Retina (tissue), 1 donor: ENCODE data around the gene ATG7.
"Not testable (repeated sequence)": the region's sequence is repeated elsewhere in the genome, so short reads cannot be mapped to it uniquely, and the experiment has no call there.

Experiments used
- DNase-seq: peaks from one replicate; pipeline ENCODE4 v3.0.0-alpha.2; 2016

The ATG7 gene

DNA sequence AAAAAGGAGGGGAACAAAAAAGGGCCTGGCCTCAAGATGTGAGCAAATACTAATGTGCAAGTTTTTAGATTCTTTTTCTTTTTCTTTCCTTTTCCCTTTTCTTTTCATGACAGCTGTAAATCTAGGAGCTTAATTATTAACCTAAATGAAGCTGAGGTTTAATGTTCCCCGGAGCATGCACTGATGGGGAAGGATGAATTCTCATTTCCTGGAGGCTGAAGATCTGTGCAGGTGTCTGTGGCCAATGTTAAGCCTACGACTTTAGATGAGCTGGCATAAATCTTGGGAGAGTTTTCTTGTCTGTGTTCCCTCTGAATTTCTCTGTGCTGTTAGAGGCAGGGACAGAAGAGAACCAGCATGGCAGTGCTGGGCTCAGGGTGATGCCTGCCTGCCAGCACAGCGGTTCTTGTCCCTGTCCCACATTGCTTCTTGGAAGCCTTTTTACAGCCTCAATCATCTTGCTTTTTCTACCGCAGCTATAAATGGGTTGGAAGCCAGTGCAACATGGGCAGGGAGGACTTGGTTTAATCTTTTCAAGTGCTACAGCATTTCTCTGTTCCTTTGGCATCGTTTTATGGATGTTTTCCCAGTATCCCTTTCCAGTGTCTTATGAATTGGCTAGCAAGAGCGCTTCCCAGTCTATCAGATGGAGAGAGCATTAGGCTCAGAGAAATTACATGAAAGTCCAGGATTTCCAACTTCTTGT, 119.1 kb downstream of the ATG7 start:
- DNase-seq: no peak

DNA sequence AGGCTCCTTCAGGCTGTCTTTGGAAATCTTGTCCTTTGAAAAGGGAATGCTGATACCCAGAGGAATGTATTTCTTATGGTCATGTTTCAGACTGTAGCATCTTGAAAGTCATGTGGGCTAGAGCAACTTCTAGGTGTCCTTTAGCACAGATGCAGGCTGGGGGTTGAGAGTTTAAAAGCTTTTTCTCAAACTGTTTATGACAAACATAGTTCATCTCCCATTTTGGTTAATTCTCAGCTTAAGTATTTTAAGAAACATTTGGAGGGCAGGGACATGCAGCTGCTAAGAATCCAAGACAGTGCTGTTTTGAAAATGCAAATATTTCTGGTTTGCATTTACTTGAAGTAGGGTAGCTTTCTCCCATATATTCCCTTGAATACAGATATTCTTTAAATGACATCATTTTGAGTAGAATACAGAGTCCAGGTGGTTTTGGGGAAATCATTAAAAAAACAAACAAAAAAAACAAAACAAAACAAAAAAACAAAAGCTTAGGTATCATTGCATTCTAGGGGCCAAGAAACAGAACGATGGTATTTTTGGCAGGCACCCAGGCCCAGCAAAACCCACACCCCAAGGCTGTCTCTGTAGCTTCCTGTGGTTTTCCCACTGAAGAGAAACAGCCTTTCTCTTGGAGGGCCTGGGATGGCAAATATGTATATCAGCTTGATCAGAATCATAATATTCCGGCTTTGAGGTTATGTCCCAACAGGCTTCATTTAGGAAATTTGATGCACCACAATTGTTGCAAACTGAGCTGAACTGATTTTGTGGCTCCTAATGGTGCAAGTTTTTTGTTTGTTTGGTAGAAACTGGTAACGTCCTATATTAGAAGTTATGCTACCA, 120.0 kb downstream of the ATG7 start:
- DNase-seq: no peak

DNA sequence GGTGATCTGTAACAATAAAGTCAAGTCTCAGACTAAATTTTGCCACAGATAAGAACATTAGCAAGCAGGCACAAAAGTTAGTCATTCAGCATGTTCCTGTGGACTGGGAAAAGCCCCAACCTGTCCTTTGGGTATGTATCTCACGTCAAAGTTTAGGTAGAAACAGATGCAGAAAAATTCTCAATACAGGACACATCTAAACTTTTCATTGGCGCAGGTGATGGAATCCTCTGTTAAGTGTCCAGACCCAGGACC, 120.6 kb downstream of the ATG7 start:
- DNase-seq: no peak

DNA sequence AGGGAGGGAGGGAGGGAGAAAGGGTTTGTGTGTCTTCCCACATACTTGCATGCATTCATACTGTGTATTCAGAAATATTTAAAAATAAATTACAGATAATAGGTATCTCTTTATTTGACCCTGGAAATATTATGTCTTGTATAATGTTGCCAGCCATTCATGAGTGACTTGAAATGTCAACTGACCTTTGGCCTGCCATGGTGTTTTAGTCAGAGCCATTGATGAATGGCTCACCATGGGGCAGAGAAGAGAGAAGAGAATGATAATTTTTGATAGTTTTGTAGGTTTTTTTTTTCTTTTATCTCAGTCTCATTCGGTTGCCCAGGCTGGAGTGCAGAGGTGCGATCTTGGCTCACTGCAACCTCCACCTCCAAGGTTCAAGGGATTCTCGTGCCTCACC, 121.2 kb downstream of the ATG7 start:
- DNase-seq: no peak

DNA sequence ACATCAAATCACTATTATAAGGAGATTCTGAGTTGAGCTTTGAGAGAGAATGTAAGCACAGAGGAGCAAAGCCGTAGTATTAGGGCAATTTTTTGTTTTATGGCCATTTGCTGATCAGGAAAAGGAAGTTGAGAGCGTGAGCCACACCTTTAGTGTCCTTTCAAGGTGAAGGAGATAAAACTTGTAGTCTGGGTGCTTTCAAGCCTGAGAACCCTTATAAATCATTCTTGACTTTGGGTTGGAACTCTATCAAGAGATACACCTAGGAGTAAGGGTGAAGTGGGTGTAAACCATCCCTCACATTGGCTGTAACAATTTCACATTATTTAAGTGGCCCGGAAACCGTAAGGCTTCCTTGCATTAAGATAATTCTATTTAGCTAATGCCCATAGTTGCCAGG, 122.2 kb downstream of the ATG7 start:
- DNase-seq: no peak

DNA sequence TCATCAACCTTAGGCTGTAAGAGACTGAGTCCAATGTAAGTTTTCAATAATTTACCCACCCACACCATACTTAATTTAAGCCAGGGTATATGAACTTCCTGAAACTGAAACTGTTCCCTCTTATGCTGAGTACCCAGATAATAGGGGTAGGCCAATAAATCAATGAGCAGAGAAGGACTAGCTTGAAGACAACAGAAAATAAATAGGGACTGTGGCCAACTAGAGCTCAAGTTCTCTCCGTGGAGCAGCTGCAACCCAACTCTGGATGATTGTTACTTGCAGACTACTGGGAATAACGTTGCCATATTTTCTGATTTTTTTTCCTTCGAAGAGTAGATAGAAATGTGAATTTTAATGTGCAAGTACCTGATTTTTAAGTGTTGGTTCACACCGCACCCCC, 128.0 kb downstream of the ATG7 start:
- DNase-seq: no peak

DNA sequence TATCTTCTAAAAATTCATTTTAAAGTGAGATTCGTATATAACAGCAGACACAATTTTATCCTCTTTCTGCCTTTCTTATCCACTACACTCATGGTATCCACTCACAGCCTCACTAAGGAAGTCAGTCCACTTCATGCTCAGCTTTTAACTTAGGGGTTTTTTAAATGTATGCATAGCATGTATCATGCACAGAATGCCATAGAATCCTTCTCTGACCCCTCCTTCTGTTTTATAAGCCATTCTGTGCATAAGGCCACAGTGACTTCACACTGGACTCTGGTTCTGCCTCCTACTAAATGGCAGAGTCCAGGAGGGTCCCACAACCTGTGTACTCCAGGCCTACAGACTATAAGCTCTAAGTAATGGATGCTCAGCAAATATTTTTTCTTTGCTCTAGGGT, 129.2 kb downstream of the ATG7 start:
- DNase-seq: no peak

DNA sequence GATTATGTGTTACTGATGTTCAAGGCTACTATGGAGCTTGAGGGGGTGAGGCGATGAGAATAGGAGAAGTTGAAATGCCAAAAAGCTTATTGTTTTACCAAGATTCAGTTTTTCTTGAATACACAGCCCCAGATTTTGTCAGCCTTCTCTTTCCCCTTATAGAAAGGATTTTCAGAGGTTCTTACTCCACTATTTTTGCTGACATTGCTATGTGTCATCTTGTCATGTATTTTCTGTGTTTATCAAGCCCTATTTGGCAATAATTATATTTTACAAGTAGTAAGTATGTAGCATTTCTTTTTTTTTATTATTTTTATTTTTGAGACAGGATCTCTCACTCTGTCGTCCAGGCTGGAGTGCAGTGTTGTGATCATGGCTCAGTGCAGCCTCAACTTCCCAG, 133.1 kb downstream of the ATG7 start:
- DNase-seq: no peak

DNA sequence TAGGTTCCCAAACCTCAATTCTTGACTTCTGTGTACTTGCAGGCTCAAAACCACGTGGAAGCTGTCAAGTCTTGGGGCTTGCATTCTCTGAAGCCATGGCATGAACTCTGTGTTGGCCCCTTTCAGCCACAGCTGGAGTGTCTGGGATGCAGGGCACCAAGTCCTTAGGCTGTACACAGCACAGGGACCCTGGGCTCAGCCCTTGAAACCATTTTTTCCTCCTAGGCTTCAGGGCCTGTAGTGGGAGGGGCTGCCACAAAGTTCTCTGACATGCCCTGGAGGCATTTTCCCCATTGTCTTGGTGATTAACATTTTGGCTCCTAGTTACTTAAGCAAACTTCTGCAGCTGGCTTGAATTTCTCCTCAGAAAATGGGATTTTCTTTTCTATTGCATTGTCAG, 135.4 kb downstream of the ATG7 start:
- DNase-seq: no peak

DNA sequence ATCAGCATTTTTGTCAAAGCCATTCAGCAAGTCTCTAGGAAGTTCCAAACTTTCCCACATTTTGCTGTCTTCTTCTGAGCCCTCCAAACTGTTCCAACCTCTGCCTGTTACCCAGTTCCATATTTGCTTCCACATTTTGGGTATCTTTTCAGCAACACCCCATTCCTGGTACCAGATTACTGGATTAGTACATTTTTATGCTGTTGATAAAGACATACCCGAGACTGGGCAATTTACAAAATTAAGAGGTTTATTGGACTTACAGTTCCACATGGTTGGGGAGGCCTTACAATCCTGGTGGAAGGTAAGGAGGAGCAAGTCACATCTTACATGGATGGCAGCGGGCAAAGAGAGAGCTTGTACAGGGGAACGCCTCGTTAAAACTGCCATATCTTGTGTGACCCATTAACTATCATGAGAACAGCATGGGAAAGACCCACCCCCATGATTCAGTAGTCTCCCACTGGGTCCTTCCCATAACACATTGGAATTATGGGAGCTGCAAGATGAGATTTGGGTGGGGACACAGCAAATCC, 136.2 kb downstream of the ATG7 start:
- not testable (repeated sequence) for DNase-seq

DNA sequence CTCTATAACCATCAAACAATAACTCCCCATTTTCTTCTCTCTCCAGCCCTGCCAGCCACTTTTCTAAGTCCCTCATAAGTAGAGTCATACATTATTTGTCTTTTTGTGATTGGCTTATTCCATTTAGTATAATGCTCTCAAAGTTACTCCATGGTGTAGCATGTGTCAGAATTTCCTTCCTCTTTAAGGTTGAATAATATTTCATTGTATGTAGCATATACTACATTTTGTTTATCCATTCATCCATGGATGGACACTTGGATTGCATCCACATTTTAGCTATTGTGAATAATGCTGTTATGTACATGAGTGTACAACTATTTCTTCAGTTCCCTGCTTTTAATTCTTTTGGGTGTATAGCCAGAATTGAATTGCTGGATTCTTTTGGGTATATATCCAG, 138.4 kb downstream of the ATG7 start:
- no peak for DNase-seq

DNA sequence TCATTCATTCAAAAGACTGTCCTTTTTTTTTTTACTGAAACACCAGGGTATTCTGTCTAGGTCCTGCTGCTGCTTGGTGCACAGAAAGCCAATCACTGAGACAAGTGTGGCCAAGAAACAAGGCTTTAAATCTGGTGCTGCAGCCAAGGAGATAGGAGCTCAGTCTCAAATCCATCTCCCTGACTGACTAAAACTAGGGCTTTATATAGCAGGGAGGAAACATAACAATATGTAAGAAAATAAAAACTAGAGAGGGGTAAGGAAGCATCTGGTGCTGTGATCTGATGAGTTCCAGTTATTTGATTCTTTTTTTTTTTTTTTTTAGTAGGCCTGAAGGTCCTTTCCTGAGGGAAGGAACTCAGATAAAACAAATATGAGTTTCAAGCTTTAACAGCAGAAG, 139.8 kb downstream of the ATG7 start:
- DNase-seq: no peak

DNA sequence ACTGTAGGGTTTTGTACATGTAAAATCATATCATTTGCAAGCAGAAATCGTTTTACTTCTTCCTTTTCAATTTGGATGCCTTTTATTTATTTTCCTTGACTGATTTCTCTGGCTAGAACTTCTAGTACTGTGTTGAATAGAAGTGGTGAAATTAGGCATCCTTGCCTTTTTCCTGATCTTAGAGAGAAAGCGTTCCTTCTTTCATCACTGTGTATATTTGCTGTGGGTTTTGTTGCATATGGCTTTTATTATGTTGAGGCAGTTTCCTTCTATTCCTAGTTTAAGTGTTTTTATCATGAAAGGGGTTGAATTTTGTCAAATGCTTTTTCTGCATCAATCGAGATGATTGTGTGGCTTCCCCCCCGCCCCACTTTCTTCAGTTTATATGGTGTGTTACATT, 140.9 kb downstream of the ATG7 start:
- DNase-seq: no peak

DNA sequence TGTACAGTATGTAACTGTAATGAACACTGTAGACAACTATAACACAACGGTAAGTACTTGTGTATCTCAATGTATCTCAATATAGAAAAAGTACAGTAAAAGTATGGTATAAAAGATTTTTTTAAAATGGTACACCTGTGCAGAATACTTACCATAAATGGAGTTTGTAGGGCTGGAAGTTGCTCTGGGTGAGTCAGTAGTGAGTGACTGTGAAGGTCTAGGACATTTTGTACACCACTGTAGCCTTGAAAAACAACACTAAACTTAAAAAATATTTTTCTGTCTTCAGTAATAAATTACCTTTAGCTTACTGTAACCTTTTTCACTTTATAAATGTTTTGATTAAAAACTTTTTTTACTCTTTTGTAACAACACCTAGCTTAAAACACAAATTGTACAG, 142.9 kb downstream of the ATG7 start:
- DNase-seq: no peak

DNA sequence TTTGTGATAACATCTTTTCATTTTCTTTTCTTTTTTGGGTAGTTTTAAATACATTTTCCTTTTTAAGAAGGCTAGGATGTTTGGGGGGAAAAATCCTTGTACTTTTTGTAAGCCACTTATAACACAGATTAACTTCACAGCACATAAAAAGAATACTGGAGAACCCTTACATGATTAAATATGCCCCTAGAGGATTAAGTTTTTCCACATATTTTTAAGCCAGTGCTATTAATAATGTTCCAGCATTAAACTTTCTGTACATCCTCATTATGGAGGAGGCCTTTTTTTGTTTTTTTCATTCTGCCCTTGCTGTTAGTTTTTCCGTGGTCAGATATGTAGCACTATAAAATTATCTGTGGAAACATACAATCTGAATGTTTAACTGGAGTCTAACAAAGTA, 147.9 kb downstream of the ATG7 start:
- no peak for DNase-seq

DNA sequence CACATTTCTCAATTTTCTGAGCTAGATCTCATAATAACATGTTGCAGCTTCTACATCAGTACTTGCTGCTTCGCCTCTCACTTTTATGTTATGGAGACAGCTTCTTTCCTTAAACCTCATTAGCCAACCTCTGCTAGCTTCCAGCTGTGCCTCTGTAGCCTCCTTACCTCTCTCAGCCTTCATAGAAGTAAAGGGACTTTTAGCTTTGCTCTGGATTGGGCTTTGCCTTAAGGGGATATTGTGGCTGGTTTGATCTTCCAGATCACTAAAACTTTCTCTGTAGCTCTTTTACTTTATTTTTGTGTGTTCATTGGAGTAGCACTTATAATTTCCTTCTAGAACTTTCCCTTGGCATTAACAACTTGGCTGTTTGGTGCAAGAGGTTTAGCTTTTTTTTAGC, 150.1 kb downstream of the ATG7 start:
- DNase-seq: no peak

DNA sequence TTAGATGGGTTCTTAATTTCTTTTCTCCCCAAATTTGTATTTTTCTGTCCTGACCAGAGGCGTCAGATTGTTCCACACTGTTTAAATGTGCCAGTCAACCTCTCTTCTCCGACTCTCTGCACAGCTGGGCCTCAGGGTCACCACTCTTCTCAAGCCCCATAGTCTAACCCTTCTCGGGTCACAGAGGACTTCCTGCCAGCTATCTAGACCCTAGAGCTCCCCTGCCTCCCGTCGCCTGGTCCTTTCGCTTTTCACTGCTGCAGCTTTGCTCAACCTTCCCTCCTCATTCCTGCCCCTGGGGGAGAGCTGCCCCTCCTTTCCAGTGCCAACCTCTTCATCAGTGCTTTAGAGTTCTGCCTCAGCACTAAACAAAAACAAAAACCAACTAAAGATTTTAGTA, 151.7 kb downstream of the ATG7 start:
- peak; percentile 30 for DNase-seq

DNA sequence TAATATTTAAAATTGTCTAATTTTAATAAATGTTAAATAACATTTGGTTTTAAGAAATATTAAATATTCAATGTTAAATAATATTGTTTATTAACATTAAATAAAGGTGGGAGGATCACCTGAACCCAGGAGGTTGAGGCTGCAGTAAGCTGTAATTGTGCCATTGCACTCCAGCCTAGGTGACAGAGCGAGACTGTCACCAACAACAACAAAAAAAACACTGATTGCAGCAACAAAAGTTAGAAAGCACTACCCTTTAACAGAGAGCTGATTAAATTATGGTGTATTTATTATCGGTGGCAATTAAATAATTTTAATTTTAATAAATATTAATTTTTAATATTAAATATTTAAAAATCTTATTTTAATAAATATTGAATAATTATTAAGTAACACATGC, 152.1 kb downstream of the ATG7 start:
- DNase-seq: no peak

DNA sequence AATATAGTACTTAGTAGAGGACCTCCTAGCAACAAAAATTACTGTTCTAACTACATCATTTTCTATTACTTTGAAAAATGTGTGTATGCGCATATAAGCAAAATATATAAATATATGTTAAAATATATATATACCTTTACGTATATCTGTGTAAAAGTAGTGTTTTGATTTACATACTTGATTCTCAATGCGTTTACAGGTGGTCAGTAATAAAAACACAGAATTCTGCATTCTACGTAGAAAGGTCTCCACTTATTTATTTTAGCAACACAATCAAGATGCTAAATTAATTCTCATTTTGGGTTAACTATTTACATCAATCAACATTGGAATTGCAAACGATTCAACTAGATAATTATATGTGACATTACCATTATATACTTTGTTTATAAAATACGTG, 158.0 kb downstream of the ATG7 start:
- DNase-seq: no peak

DNA sequence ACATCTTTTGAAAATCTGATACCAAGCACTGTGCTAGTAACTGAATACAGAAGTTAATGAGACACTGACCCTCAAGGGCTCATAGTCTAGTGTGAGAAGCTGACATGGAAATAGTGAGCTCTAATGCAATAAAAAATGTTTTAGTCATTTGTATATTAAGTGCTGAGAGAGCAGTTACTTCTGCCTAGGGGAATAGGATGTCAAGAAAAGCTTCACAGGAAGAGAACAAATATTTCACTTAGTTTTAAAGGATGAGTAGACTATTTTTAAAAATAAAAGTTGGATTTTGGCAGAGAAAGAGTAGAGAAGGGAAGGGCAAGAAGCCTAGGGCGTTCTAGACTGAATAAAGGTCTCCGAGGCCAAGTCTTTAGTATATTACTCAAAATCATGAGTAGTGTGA, 158.4 kb downstream of the ATG7 start:
- DNase-seq: no peak

DNA sequence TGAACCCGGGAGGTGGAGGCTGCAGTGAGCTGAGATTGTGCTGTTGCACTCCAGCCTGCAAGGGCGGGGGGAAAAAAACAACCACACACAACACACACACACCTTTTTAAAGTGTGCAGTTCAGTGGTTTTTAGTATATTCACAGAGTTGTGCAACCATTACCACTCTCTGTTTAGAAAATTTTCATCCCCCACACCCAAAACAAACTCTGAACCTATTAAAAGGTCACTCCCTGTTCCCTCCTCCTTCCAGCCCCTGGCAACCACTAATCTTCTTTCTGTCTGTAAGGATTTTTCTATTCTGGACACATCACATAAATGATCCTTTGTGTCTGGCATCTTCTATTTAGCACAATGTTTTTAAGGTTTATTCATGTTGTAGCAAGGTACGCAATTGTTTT, 159.1 kb downstream of the ATG7 start:
- DNase-seq: no peak

DNA sequence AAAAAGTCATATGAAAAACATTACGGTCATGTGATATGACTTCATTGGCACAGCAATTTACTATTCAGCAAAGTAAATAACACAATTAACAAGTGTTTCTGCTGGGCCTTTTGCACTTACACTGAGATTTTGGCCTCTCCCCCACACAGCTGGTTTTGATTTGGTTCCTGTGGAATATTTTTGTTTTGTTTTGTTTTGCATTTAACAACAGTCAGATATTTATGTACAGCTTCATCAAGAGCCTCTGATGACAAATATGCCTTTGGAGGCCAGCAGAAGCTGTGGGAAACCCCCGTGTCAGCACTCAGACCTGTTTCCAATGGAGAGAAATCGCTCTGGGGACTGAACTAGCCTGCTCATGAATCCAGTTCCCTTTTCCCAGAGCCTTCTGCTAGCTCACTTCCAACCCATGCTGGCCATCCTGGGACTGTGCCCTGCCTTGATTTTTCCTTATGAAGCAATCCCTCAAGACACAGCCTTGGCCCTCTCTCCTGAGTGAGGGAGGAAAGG, 161.9 kb downstream of the ATG7 start:
- DNase-seq: no peak

DNA sequence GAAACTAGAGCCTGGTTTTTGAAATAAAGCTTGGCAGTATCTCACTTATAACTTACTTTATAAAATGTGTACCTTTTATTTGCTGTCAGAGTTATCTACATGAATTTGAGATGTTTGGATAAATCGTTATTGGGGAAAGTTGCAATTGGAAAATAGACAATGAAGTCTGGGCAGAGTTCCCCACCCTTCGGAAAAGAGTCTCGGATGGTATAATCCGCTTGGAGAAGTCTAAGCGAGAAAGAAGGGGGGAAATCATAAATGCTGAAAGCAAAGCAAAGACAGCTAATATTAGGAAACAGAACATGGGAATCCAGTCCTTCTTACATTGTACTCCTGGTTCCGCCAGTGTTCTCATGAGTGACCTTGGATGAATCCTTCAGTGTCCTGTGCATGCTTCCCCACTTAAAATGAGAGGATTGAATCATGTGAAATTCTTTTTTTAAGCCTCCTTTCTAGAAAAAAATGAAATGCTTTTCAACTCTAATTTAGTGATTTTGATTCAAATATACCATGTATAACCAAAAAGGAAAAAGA, 162.4 kb downstream of the ATG7 start:
- no peak for DNase-seq

DNA sequence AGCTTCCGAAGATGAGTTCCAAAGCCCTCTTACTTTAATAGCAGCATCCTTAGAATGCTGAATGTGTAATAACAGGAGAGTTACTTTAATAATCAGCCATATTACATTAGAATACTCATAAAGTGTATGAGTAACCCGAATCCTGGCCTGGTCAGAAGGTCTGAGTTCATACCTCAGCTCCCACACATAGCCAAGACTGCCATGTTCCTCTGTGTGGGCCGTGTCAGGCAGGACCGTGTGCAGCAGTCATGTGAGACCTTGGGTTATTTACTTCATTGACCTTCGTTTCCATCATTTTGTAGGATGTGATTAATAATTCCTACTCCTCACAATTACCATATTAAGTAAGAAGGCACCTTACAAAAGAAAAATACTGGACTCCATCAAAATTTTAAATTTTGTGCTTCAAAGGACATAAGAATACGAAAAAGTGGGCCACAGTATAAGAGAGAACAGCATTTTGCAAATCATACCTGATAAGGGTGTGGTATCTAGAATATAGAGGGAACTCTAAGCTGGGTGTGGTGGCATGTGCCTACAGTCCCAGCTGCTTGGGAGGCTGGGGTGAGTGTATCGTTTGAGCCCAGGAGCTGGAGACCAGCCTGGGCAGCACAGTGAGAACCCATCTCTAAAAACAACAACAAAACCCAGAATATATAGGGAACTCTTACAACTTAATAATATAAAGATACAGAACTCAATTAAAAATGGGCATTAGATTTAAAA, 163.4 kb downstream of the ATG7 start:
- no peak for DNase-seq
